ENCODE results near the gene FBXL22. TPM values are rescaled to one million over a fixed set of nuclear protein-coding genes. Genes with fewer than 3 reads are reported as not detected.

The FBXL22 gene
- total RNA-seq, 4 donors from 2014 or later = 1.1 TPM; not detected in 3

DNA sequence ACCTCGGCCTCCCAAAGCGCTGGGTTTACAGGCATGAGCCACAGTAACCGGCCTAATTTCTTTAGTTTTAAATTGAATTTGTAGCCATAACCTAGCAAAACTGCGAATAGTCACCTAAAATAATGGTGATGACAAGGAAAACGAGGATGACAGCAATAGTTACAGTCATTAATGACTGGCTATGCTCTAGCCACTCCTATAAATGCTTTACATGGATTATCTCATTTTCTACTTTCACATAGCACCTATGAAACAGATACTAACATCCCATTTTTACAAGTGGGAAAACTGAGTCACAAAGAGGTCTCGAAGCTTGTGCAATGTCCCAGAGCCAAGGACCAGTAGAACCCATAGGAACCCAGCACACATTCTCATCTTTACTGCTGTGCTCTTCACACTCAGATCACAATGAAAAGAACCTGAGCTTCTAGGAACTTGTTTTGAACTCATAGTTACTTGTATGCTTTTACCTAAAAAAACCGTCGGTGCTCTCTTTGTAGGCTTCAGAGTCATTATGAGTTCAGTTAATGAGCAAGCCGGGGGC is 39.4 kb downstream of the FBXL22 start:
- Histone ChIP-seq H3K9me3 (no peaks in the 10 kb centered on the region), H3K4me3 (no peak overlapping the region), H3K27me3 (no peaks in the 10 kb centered on the region), H3K4me1 (no peaks in the 10 kb centered on the region), H3K27ac (no peak overlapping the region), H3K36me3 (peaks cover 0 to 99% (median 0%) of the 10 kb centered on the region in 3 donors)
- no peak for TF ChIP-seq POLR2A (IDR thresholded peaks at IDR 0.05)
- TF ChIP-seq, protein P1, sequence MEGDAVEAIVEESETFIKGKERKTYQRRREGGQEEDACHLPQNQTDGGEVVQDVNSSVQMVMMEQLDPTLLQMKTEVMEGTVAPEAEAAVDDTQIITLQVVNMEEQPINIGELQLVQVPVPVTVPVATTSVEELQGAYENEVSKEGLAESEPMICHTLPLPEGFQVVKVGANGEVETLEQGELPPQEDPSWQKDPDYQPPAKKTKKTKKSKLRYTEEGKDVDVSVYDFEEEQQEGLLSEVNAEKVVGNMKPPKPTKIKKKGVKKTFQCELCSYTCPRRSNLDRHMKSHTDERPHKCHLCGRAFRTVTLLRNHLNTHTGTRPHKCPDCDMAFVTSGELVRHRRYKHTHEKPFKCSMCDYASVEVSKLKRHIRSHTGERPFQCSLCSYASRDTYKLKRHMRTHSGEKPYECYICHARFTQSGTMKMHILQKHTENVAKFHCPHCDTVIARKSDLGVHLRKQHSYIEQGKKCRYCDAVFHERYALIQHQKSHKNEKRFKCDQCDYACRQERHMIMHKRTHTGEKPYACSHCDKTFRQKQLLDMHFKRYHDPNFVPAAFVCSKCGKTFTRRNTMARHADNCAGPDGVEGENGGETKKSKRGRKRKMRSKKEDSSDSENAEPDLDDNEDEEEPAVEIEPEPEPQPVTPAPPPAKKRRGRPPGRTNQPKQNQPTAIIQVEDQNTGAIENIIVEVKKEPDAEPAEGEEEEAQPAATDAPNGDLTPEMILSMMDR (IDR thresholded peaks at IDR 0.05) = no peak
- DNase-seq = no peak

DNA sequence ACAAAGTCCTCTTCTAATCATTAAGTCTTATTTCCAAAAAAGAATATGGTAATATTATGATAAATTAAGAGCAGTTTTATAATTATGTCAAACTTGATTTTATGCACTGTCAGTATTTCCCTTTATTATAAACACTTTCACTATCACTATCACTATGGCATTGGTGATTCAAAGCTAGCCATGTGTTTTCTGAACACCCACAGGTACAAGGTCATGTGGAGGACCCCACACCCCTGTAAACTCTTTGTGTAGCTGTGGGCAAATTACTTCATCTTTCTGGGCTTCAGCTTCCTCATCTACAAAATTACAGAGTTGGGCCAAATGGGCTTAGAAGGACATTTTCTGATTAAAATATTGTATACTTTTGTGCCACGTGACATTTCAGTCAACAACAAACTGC is 41.7 kb downstream of the FBXL22 start:
- Histone ChIP-seq H3K27me3 (no peaks in the 10 kb centered on the region), H3K9me3 (no peaks in the 10 kb centered on the region), H3K36me3 (peaks cover 0 to 99% (median 0%) of the 10 kb centered on the region in 3 donors), H3K27ac (no peak overlapping the region), H3K4me3 (no peak overlapping the region), H3K4me1 (no peaks in the 10 kb centered on the region)
- no peak for TF ChIP-seq POLR2A (IDR thresholded peaks at IDR 0.05)
- TF ChIP-seq, protein P1 (IDR thresholded peaks at IDR 0.05) = no peak
- no peak for DNase-seq

DNA sequence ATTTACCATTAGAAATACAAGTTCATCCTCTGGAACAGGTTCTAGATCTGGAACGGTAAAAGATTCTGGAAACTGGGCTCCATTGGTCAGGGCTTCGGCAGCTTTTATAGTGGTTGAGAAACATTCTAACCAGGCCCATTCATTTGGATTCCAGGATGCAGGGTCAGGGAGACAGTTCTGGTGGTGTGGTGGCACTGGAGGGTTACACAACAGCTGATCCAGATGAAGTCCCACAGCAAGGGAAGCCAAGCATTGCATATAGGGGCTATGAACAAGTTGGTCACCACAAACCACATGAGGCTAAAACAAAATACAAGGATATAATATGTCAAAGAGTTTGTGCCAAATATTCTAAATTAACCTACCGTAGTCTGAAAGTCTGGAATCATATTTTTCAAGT is 43.0 kb downstream of the FBXL22 start:
- H3K4me3 ChIP-seq = no peak overlapping the region
- H3K27me3 ChIP-seq = no peaks in the 10 kb centered on the region
- H3K9me3 ChIP-seq = no peaks in the 10 kb centered on the region
- H3K27ac ChIP-seq = no peak overlapping the region
- DNase-seq = no peak
- TF ChIP-seq, protein P1 (IDR thresholded peaks at IDR 0.05) = no peak
- no peak for TF ChIP-seq POLR2A (IDR thresholded peaks at IDR 0.05)
- no peaks in the 10 kb centered on the region for H3K4me1 ChIP-seq
- H3K36me3 ChIP-seq = peaks cover 0 to 100% (median 0%) of the 10 kb centered on the region in 3 donors

Other genes starting within 250 kb of the FBXL22 start
- 10 to 100 TPM; 22.1 to 79.6 (median 37.0) TPM for gene CA12, start 215.5 kb upstream of the FBXL22 start, total RNA-seq
- 10 to 100 TPM; 67.8 to 86.1 (median 76.9) TPM for gene USP3, start 92.8 kb upstream of the FBXL22 start, total RNA-seq
- gene HERC1, start 236.6 kb downstream of the FBXL22 start, total RNA-seq = 100 to 1,000 TPM in 3 of 4 donors, 10 to 100 TPM in 1; 76.0 to 176 (median 102) TPM

Measured in Peyer's patch (tissue), 4 donors.